ENCODE data around the gene LBX2.
A peak's percentile ranks its signal among the peaks of the same experiment; 100 is the strongest.

DNA sequence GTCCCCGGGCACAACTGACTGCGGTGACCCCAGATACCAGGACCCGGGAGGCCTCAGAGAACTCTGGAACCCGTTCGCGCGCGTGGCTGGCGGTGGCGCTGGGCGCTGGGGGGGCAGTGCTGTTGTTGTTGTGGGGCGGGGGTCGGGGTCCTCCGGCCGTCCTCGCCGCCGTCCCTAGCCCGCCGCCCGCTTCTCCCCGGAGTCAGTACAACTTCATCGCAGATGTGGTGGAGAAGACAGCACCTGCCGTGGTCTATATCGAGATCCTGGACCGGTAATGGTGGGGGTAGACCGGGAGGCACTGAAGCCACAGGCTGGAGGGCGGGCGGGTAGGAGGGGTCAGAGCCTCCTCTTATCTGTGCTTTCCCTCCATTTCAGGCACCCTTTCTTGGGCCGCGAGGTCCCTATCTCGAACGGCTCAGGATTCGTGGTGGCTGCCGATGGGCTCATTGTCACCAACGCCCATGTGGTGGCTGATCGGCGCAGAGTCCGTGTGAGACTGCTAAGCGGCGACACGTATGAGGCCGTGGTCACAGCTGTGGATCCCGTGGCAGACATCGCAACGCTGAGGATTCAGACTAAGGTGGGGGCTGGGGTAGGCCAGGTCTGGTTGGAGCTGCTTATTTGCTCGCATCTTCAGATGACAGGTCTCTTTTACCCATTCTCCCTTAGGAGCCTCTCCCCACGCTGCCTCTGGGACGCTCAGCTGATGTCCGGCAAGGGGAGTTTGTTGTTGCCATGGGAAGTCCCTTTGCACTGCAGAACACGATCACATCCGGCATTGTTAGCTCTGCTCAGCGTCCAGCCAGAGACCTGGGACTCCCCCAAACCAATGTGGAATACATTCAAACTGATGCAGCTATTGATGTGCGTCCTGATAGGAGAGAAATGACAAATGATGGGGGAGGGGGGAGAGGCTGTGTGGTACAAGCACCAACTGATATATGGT lies 31.1 kb upstream of the LBX2 start:
- TF ChIP-seq GABPB1 (CRISPR knock-in tag; IDR thresholded peaks at IDR 0.05) (no peak), JUND (IDR thresholded peaks at IDR 0.05; ENCODE audit: borderline replicate concordance, low read depth, low read length) (peak; percentile 5), JUND (tag; IDR thresholded peaks at IDR 0.05; ENCODE audit: borderline replicate concordance, low read depth, low read length) (peak; percentile 51; the same call in 1 of the 3 replicates), ZNF253 (CRISPR knock-in tag; conservative IDR thresholded peaks at IDR 0.05) (no peak), ZNF79 (CRISPR knock-in tag; IDR thresholded peaks at IDR 0.05; ENCODE audit: low read depth) (no peak)

All from K562 (cell line).